DOHH2 (cell line): ENCODE measurements around the gene CDHR1.

Source experiments
- H3F3A ChIP-seq: fragments of 200-600 bp; sonication (generic), shearing (Covaris generic); 2 replicates; pipeline ENCODE4 v1.6.0; 2016; ENCODE audit warnings: antibody characterized with exemption, mild to moderate bottlenecking; ENCODE audit not compliant: control insufficient read depth, insufficient read depth
- H3K27ac ChIP-seq: fragments of 200-600 bp; sonication (generic); 2 replicates; pipeline ENCODE4 v1.5.1; 2014; ENCODE audit warnings: low read depth, mild to moderate bottlenecking, low read length, moderate library complexity
- H3K27me3 ChIP-seq: fragments of 200-600 bp; sonication (generic); 2 replicates; pipeline ENCODE4 v1.6.1; 2014; ENCODE audit warnings: mild to moderate bottlenecking, low read length, mixed read lengths; ENCODE audit not compliant: control insufficient read depth
- H3K36me3 ChIP-seq: fragments of 200-600 bp; sonication (generic); 2 replicates; pipeline ENCODE4 v1.6.1; 2014; ENCODE audit warnings: mild to moderate bottlenecking, low read length, moderate library complexity, mixed read lengths; ENCODE audit not compliant: control insufficient read depth
- H3K4me1 ChIP-seq: fragments of 200-600 bp; sonication (generic); 2 replicates; pipeline ENCODE4 v1.6.1; 2014; ENCODE audit warnings: mild to moderate bottlenecking, low read length, mixed read lengths; ENCODE audit not compliant: control insufficient read depth
- H3K4me2 ChIP-seq: fragments of 200-600 bp; sonication (generic); 2 replicates; pipeline ENCODE4 v1.6.0; 2014; ENCODE audit warnings: mild to moderate bottlenecking, low read length, moderate library complexity
- H3K4me3 ChIP-seq: fragments of 200-600 bp; sonication (generic); 2 replicates; pipeline ENCODE4 v1.5.1; 2014; ENCODE audit warnings: mild to moderate bottlenecking, low read length, mixed read lengths
- H3K79me2 ChIP-seq: fragments of 200-600 bp; sonication (generic); 2 replicates; pipeline ENCODE4 v1.6.1; 2014; ENCODE audit warnings: mild to moderate bottlenecking, low read length, mixed read lengths; ENCODE audit not compliant: control insufficient read depth
- H3K9me2 ChIP-seq: fragments of 200-600 bp; sonication (generic); replicated peaks from 2 replicates; pipeline ENCODE4 v1.6.1; 2014; ENCODE audit warnings: mild to moderate bottlenecking, low read length, mixed read lengths; ENCODE audit not compliant: control insufficient read depth
- H3K9me3 ChIP-seq: fragments of 200-600 bp; sonication (generic); 2 replicates; pipeline ENCODE4 v1.6.1; 2014; ENCODE audit warnings: antibody characterized with exemption, low read length, mixed read lengths; ENCODE audit not compliant: control insufficient read depth, insufficient read depth
- H4K20me1 ChIP-seq: fragments of 200-600 bp; sonication (generic); 2 replicates; pipeline ENCODE4 v1.6.0; 2014; ENCODE audit warnings: low read depth, mild to moderate bottlenecking, antibody characterized with exemption, low read length, moderate library complexity; ENCODE audit not compliant: control insufficient read depth, insufficient read depth
- EZH2phosphoT487 ChIP-seq: fragments of 200-600 bp; sonication (generic); IDR thresholded peaks from 2 replicates; pipeline ENCODE4 v1.6.1; 2017; ENCODE audit warnings: borderline replicate concordance, mild to moderate bottlenecking, antibody characterized with exemption, low read length, moderate library complexity, mixed read lengths
- TF ChIP-seq, protein P1 (sequence below): fragments of 200-600 bp; sonication (generic); IDR thresholded peaks from one replicate; pipeline ENCODE4 v1.5.1; 2014; ENCODE audit warnings: antibody characterized with exemption, mild to moderate bottlenecking, low read depth, low read length; ENCODE audit not compliant: poor library complexity, severe bottlenecking

CDHR1 gene

GRCh38 chr10:84205049-84205852 lies 10.9 kb downstream of the CDHR1 start:
- no peaks in the 10 kb centered on the region for H3K79me2 ChIP-seq
- H3K36me3 ChIP-seq = no peaks in the 10 kb centered on the region
- H3K9me3 ChIP-seq = no peaks in the 10 kb centered on the region
- H3K4me1 ChIP-seq = 0 out of 2 replicates have a peak, but pooled peaks cover 2% of the 10 kb centered on the region
- no peak for TF ChIP-seq EZH2phosphoT487
- TF ChIP-seq, protein P1, sequence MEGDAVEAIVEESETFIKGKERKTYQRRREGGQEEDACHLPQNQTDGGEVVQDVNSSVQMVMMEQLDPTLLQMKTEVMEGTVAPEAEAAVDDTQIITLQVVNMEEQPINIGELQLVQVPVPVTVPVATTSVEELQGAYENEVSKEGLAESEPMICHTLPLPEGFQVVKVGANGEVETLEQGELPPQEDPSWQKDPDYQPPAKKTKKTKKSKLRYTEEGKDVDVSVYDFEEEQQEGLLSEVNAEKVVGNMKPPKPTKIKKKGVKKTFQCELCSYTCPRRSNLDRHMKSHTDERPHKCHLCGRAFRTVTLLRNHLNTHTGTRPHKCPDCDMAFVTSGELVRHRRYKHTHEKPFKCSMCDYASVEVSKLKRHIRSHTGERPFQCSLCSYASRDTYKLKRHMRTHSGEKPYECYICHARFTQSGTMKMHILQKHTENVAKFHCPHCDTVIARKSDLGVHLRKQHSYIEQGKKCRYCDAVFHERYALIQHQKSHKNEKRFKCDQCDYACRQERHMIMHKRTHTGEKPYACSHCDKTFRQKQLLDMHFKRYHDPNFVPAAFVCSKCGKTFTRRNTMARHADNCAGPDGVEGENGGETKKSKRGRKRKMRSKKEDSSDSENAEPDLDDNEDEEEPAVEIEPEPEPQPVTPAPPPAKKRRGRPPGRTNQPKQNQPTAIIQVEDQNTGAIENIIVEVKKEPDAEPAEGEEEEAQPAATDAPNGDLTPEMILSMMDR = peak; percentile 91
- H3K27me3 ChIP-seq = peaks cover 6% of the 10 kb centered on the region; the same call in 1 of the 2 replicates
- H4K20me1 ChIP-seq = no peaks in the 10 kb centered on the region
- no peaks in the 10 kb centered on the region for H3F3A ChIP-seq
- no peaks in the 10 kb centered on the region for H3K9me2 ChIP-seq
- H3K27ac ChIP-seq = no peak overlapping the region
- H3K4me2 ChIP-seq = no peak overlapping the region
- no peak overlapping the region for H3K4me3 ChIP-seq

DNA sequence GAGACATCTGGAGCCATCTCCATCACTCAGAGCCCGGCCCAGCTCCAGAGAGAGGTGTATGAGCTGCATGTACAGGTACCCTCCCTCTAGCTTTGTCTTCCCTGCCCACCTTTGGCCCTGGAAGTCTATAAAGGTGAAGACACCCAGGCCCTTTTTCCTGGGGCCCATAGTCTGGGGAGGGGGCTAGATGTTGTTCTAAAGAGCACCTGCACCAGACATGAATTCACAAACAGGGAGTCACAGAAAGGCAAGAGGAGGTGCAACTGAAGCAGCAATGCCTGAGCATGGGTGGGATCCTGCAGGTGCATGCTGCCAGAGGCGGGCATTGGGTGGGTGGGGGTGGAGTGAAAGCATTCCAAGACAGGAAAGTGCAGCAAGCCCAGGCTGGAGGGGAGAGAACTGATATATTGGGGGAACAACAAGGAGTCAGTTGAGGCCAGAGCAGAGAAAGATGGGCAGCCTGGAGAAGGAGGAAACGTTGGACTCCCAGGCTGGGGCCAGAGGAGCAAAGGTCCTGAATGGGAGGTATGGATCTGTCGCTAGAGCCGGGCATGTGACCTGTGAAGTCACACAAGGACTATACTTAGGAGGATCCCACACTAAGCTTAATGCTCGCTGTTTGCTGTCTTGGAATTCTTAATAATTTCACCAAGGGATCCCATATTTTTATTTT lies 11.7 kb downstream of the CDHR1 start:
- no peaks in the 10 kb centered on the region for H3K79me2 ChIP-seq

DNA sequence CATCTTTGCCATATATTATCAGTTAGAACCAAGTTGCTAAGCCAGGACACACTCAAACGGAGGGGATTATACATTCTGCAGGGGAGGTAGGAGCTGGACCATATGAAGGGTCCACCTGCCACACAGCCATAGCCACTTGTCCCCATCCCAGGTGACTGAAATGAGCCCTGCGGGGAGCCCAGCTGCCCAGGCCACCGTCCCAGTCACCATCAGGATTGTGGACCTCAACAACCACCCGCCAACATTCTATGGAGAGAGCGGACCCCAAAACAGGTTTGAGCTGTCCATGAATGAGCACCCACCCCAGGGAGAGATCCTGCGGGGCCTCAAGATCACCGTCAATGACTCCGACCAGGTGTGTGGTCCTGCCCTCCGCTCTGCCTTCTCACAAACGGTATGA lies 13.7 kb downstream of the CDHR1 start:
- no peaks in the 10 kb centered on the region for H4K20me1 ChIP-seq
- H3K27ac ChIP-seq = no peak overlapping the region
- H3K9me3 ChIP-seq = no peaks in the 10 kb centered on the region
- no peak overlapping the region for H3K4me3 ChIP-seq
- H3K4me2 ChIP-seq = no peak overlapping the region
- no peak for TF ChIP-seq EZH2phosphoT487
- TF ChIP-seq, protein P1 = no peak
- peaks cover 11% of the 10 kb centered on the region; the same call in 1 of the 2 replicates for H3K27me3 ChIP-seq
- no peaks in the 10 kb centered on the region for H3K36me3 ChIP-seq
- H3F3A ChIP-seq = no peaks in the 10 kb centered on the region
- no peaks in the 10 kb centered on the region for H3K9me2 ChIP-seq
- 0 out of 2 replicates have a peak, but pooled peaks cover 2% of the 10 kb centered on the region for H3K4me1 ChIP-seq
- no peaks in the 10 kb centered on the region for H3K79me2 ChIP-seq

More for the DNA sequence above, 11.7 kb downstream of the CDHR1 start:
- Histone ChIP-seq H3K4me1 (0 out of 2 replicates have a peak, but pooled peaks cover 2% of the 10 kb centered on the region), H4K20me1 (no peaks in the 10 kb centered on the region), H3K36me3 (no peaks in the 10 kb centered on the region), H3K4me3 (no peak overlapping the region), H3K4me2 (no peak overlapping the region), H3K9me3 (no peaks in the 10 kb centered on the region), H3K27ac (no peak overlapping the region), H3K27me3 (peaks cover 11% of the 10 kb centered on the region; the same call in 1 of the 2 replicates), H3K9me2 (no peaks in the 10 kb centered on the region), H3F3A (no peaks in the 10 kb centered on the region)
- no peak for TF ChIP-seq EZH2phosphoT487
- TF ChIP-seq, protein P1 = no peak
